Thyroid gland (tissue), 4 donors: ENCODE measurements around the gene JPT2.
A peak's percentile ranks its signal among the peaks of the same experiment; 100 is the strongest.

ENCODE experiments used
- CTCF ChIP-seq, 6 experiments: fragments of 200-600 bp in 3 of 6; fragments of 450-650 bp in 3 of 6; sonication (generic) in 3 of 6; IDR thresholded peaks; one replicate each; pipeline ENCODE4 v1.5.1; 2016 to 2019; ENCODE audit warnings: antibody characterized with exemption in 6 of 6, mild to moderate bottlenecking in 2 of 6, inconsistent platforms in 1 of 6, moderate library complexity in 1 of 6
- POLR2A ChIP-seq, 2 donors: fragments of 450-650 bp; IDR thresholded peaks; one replicate each; pipeline ENCODE4 v1.6.1; 2017; ENCODE audit warnings: antibody characterized with exemption in 2 of 2, mild to moderate bottlenecking in 2 of 2, moderate library complexity in 1 of 2

- TF ChIP-seq CTCF (IDR thresholded peaks at IDR 0.05), result no peak
- TF ChIP-seq POLR2A (IDR thresholded peaks at IDR 0.05), result peak in 1 of 2 donors; percentile 79
These were observed at the start of gene JPT2 for GRCh38 chr16:1677942-1678499.
